Right cardiac atrium (tissue), 5 donors: ENCODE results near the gene EXOC2. TPM values are rescaled to one million over a fixed set of nuclear protein-coding genes. Genes with fewer than 3 reads are reported as not detected.
"Not testable (repeated sequence)": the region's sequence is repeated elsewhere in the genome, so short reads cannot be mapped to it uniquely, and the experiment has no call there.

Experiments
- ATAC-seq, 2 donors: fragments of 200-7000 bp; cut with Tn5 transposase; one replicate each; pipeline versions ENCODE4 v1.8.0 to v1.9.1; 2020; ENCODE audit warnings: moderate library complexity in 2 of 2, mild to moderate bottlenecking in 1 of 2
- DNase-seq, 3 donors: peaks; one replicate each; pipeline ENCODE4 v3.0.0-alpha.2; 2020
- H3K27ac ChIP-seq: one replicate; pipeline ENCODE4 v1.5.1; 2013; ENCODE audit warnings: mild to moderate bottlenecking, low read length, control low read depth, moderate library complexity
- H3K27me3 ChIP-seq: one replicate; pipeline ENCODE4 v1.6.1; 2013; ENCODE audit not compliant: control insufficient read depth, insufficient read depth
- H3K4me1 ChIP-seq: one replicate; pipeline ENCODE4 v1.6.1; 2013; ENCODE audit warnings: low read length; ENCODE audit not compliant: control insufficient read depth, insufficient read depth
- H3K4me3 ChIP-seq: one replicate; pipeline ENCODE4 v1.5.1; 2013; ENCODE audit warnings: low read length, control low read depth
- H3K9me3 ChIP-seq: one replicate; pipeline ENCODE4 v1.6.1; 2013; ENCODE audit warnings: low read length; ENCODE audit not compliant: control insufficient read depth
- WGBS: extraction: QIAGEN DNeasy Blood & Tissue Kit; methylation state at CpG from one replicate; pipeline ENCODE4 v1.1.7; 2013; 5-methylcytosine and 5-hydroxymethylcytosine counted together
- intact Hi-C, 4 donors: fragments of 100-400 bp; cut with DNase I; formaldehyde crosslinking; loops; one replicate each; pipeline versions ENCODE4 v1.11.0 to v1.14.0; 2022 to 2023
- polyA plus RNA-seq: library from polyadenylated mRNA; stranded (reverse); fragments of 200-250 nt; gene quantifications from one replicate; pipeline ENCODE4 v1.2.3, GENCODE V29; 2013
- total RNA-seq, 4 donors: library from RNA; stranded (reverse); fragmentation: NEBNext Ultra II Directional; extraction: Animal tissue kit (Norgen Biotek cat#: 25700); gene quantifications; one replicate each; pipeline ENCODE4 v1.2.1, GENCODE V29; 2021
- donor health status: healthy with polysubstance abuse.
- donor health status: DM: no; HTN: yes; CAD: no.
- donor health status: DM: no; HTN: no; CAD: no.
- donor health status: DM: no; HTN: yes; CAD: no; lungs with severe emphysema.
- donor health status: DM: yes; HTN: yes; CAD: no.

The EXOC2 gene
- total and polyA plus RNA-seq, 5 donors, result 7.9 to 17.9 (median 14.3) TPM

DNA sequence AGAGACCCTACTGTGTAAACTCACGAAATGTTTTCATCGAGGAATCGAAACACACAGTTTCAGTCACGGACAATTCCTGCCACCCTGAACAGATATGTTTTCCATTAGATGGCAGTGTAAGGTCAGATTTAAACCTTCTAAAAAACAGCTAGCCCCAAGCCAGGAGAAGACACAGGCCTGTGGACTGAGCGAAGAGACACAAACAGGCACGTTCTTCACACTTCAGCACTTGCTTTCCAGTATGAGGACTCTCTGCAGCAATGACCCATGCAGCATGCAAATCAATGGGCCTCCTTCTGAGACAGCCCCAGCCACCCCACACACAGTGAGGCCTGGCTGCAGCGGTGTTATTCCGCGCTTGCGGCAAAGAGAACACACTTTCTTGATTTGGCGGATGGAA lies 68.0 kb downstream of the EXOC2 start:
- ATAC-seq (peak in 1 of 2 donors; percentile 88), DNase-seq (peak in 1 of 3 donors; percentile 40)

DNA sequence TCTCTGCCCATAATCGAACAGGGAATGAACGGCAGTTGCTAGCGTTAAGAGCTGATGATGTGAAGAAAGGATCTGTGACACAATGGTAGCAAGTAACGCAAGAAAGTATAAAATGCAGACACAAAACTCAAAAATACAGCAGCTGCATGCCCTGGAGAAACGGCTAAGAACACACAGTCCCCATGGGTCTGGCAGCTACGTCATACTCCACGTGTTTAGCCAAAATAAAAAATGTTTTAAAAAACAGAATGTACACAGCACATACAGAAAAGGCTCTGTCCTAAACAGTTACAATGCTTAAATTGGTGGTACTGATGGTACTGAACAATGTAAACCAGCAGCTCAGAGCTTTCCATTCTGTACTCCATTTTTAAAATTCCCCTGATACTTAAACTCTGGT lies 70.5 kb downstream of the EXOC2 start:
- 81% methylated on average over 7 of the region's 7 CpGs for WGBS
- Histone ChIP-seq H3K27me3 (no peaks in the 10 kb centered on the region), H3K27ac (no peak overlapping the region), H3K4me1 (no peaks in the 10 kb centered on the region), H3K4me3 (no peak overlapping the region), H3K9me3 (no peaks in the 10 kb centered on the region)
- intact Hi-C loops, result no loop called here
- DNase-seq, result no peak
- ATAC-seq, result no peak

More for the DNA sequence above, 68.0 kb downstream of the EXOC2 start:
- Histone ChIP-seq H3K4me1 (no peaks in the 10 kb centered on the region), H3K27me3 (no peaks in the 10 kb centered on the region), H3K27ac (no peak overlapping the region), H3K9me3 (no peaks in the 10 kb centered on the region), H3K4me3 (no peak overlapping the region)
- WGBS, result 69% methylated on average over 11 of the region's 11 CpGs
- intact Hi-C loops, result no loop called here

DNA sequence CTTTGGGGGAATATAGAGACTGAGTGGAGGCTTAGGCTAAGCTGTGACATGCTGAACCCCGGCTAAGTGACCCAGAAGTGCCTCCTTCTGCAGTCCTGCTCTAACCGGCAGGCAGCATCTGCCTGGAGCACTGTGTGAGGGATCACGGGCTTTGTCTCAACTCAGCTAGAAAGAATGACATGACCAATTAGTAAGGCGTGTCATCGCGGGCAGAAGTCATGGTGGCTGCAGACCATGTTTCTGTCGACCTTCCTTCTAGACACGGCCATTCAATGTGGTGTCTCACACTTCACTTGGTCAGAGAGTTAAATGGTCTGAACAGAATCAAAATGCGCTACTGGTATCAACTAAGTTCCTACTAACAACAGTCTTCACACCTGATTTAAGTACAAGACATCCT lies 71.0 kb downstream of the EXOC2 start:
- intact Hi-C loops, result no loop called here
- Histone ChIP-seq H3K4me1 (no peaks in the 10 kb centered on the region), H3K27me3 (no peaks in the 10 kb centered on the region), H3K9me3 (no peaks in the 10 kb centered on the region), H3K27ac (no peak overlapping the region), H3K4me3 (no peak overlapping the region)
- ATAC-seq (no peak), DNase-seq (no peak)
- 95% methylated on average over 9 of the region's 9 CpGs for WGBS

DNA sequence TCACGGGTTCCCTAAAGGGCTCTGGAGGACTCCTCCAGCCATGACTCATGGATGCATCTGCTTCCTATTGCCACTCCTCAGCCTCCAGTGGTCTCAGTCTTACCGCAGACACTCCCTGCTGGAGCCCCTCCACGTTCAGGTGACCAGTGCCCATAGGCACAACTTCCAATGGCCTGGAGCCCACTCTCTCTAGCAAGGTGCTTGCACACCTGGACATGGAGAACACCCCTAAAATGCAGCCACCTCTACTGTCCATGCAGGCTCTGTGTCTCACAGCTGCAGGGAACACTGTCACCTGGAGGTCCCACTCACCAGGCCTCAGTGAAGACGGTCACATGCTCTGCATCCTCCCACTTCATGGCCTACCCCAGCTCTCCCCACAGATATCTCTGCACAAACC lies 72.0 kb downstream of the EXOC2 start:
- no peaks in the 10 kb centered on the region for H3K9me3 ChIP-seq
- ATAC-seq (no peak), DNase-seq (no peak)
- intact Hi-C loops, result no loop called here
- H3K4me3 ChIP-seq, result no peak overlapping the region
- no peaks in the 10 kb centered on the region for H3K4me1 ChIP-seq
- H3K27ac ChIP-seq, result no peak overlapping the region
- no peaks in the 10 kb centered on the region for H3K27me3 ChIP-seq
- 96% methylated on average over 4 of the region's 4 CpGs for WGBS

DNA sequence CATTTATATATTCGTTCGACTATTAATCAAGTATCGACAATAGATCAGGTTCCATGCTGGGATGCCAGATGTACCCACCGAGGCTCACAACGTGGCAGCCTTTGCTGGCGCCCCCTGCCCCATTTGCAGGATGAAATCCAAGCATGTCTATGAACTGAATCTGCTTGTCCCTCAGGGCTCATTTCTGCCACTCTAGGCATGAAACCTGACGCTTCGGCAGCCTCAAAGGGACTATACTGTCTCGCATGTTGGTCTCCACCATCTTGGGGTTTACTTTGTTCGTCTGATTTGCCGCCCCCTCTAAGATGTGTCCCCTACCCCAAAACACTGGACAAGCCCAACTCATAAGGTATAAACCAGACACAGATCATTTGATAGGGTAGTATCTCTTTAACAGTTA lies 72.8 kb downstream of the EXOC2 start:
- intact Hi-C loops, result no loop called here

DNA sequence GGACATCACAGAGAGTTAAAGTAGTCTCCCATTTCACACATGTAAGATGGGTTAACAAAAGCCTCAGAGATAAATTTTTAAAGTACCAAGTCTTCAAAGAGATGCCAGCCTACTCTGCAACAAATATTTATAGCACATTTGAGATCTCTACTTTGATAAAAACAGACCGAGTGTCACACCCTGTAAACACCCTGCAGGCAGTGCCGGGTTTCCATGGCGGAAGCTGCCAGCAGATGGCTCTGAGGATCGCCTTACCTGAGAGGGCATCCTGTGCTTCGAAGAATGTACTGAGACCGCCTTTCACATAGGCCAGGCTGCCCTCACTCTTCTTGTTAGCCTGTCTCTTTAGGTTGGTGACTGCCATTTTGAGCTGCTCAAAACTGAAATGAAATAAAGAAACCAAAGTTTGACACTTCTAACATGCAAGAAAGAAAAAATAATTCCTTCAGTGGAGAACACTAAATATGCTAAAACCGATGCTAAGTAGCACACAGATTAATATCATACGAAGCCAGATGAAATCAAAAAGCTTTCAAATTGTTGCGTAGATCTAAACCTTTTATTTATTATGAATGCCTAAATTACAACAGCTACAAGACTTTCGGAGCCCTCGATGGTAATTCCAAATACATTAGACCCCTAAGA lies 75.4 kb downstream of the EXOC2 start:
- DNase-seq (no peak), ATAC-seq (no peak)
- H3K27ac ChIP-seq, result no peak overlapping the region
- intact Hi-C loops, result no loop called here
- H3K9me3 ChIP-seq, result no peaks in the 10 kb centered on the region
- H3K4me3 ChIP-seq, result no peak overlapping the region
- H3K4me1 ChIP-seq, result peaks cover 2% of the 10 kb centered on the region
- WGBS, result 93% methylated on average over 11 of the region's 11 CpGs
- no peaks in the 10 kb centered on the region for H3K27me3 ChIP-seq

More for the DNA sequence above, 72.8 kb downstream of the EXOC2 start:
- DNase-seq (no peak), ATAC-seq (no peak)
- no peaks in the 10 kb centered on the region for H3K4me1 ChIP-seq
- no peaks in the 10 kb centered on the region for H3K27me3 ChIP-seq
- WGBS, result 96% methylated on average over 11 of the region's 11 CpGs
- no peaks in the 10 kb centered on the region for H3K9me3 ChIP-seq
- H3K4me3 ChIP-seq, result no peak overlapping the region
- no peak overlapping the region for H3K27ac ChIP-seq

DNA sequence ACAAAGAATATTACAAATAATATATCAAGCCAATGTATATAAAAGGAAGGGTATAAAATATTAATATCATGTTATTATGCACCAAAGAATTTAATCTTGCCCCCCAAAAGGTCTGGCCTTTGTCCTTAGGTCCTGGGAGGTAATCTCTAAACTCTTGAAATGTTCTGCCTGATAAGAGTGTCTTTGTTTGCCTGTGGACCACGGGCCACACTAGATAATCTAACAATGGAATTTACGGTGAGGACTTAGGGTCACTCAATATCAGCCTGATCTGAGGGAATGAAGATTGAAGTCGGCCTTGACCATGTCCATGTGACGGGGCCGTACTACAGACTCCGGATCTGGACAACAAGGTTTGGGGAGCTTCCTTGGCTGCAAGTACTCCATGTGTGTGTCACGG lies 79.0 kb downstream of the EXOC2 start:
- intact Hi-C loops, result no loop called here
- ATAC-seq (no peak), DNase-seq (no peak)
- Histone ChIP-seq H3K9me3 (no peaks in the 10 kb centered on the region), H3K4me3 (no peak overlapping the region), H3K4me1 (peaks cover 2% of the 10 kb centered on the region), H3K27me3 (no peaks in the 10 kb centered on the region), H3K27ac (no peak overlapping the region)
- 75% methylated on average over 7 of the region's 7 CpGs for WGBS

DNA sequence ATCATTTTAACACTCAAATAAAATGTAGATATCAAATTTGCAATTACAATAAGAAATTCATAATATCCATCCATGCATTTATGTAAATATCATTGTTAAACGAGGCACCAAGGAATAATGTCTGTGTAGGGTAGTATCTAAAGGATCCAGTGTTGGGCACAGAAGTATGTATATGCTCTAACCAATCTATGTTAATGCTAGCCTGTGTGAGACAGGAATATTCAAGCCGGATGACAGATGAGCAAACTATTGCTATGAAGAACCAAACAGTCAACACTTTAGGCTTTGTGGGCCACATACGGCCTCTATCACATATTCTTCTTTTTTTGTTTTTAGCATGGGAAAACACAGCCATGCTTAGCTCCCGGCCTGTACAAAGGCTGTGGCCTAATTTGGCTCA lies 81.0 kb downstream of the EXOC2 start:
- Histone ChIP-seq H3K27me3 (no peaks in the 10 kb centered on the region), H3K27ac (no peak overlapping the region), H3K9me3 (no peaks in the 10 kb centered on the region), H3K4me1 (peaks cover 2% of the 10 kb centered on the region), H3K4me3 (no peak overlapping the region)
- intact Hi-C loops, result no loop called here
- WGBS, result 59% methylated on average over 4 of the region's 4 CpGs
- DNase-seq (no peak), ATAC-seq (no peak)

DNA sequence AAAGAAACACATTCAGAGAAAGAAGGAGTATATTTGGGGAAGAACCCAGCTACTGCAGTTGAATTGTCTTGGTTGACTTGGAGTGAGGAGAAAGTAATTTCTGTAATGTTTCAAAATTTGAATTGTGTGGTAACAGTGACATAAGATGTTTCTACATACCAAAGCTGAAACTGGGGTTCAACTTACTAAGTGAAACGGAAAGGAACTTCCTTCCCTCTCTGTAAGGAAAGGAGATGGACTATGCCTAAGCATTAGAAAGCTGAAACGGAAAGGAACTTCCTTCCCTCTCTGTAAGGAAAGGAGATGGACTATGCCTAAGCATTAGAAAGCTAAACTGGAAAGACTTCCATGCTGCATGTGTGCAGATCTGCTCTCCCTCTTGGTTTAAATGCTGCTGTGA lies 82.1 kb downstream of the EXOC2 start:
- intact Hi-C loops, result no loop called here
- no peaks in the 10 kb centered on the region for H3K9me3 ChIP-seq
- ATAC-seq, result no peak
- H3K27me3 ChIP-seq, result no peaks in the 10 kb centered on the region
- no peak overlapping the region for H3K27ac ChIP-seq
- H3K4me1 ChIP-seq, result peaks cover 2% of the 10 kb centered on the region
- WGBS, result 48% methylated on average over 2 of the region's 2 CpGs
- DNase-seq, result no peak
- no peak overlapping the region for H3K4me3 ChIP-seq

DNA sequence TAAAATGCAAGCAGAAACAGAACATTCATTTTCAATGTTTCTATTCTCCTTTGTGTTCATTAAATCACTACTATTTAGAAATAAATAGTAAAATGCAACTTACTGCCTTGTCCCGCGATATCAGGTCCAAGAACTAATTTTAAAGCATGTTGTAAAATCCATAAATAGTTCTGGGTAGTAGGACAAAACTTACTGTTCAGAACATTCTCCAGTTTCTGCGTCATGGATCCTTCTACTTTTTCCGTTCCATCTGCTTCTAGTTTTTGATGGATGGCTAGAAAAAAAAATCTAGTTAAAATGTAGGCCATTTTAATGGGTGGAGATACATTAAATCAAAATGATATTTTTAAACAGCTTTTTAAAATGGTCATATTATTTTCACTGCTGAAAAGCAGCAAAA lies 83.0 kb downstream of the EXOC2 start:
- WGBS, result 97% methylated on average over 4 of the region's 4 CpGs
- ATAC-seq (no peak), DNase-seq (no peak)
- H3K4me3 ChIP-seq, result no peak overlapping the region
- H3K27ac ChIP-seq, result no peak overlapping the region
- intact Hi-C loops, result no loop called here
- H3K4me1 ChIP-seq, result peaks cover 2% of the 10 kb centered on the region
- no peaks in the 10 kb centered on the region for H3K9me3 ChIP-seq
- H3K27me3 ChIP-seq, result no peaks in the 10 kb centered on the region

DNA sequence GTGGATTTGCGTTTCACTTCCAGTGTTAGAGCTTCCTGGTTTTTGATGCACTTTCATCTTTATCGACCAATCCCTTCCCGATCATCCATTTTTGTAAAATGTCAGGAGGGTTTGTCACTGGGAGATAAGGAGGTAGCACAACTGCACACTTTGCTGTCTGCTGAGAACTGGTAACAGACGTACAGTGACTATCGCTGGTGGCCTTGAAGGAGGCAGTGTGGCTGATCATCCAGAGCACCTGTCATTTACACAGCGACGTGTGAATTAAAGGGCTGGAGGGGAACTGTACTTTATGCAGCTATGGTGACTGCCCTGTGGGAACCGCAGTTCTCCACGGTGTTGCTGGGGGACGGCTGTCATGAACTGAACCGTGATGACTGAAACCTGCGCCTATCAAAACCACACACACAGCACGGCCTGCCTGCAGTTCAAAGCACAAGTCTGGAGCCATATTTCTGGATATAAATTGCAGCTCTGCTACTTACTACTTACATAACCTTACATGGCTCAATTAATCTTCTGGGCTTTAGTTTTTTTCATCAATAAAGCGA lies 86.0 kb downstream of the EXOC2 start:
- 90% methylated on average over 14 of the region's 14 CpGs for WGBS

DNA sequence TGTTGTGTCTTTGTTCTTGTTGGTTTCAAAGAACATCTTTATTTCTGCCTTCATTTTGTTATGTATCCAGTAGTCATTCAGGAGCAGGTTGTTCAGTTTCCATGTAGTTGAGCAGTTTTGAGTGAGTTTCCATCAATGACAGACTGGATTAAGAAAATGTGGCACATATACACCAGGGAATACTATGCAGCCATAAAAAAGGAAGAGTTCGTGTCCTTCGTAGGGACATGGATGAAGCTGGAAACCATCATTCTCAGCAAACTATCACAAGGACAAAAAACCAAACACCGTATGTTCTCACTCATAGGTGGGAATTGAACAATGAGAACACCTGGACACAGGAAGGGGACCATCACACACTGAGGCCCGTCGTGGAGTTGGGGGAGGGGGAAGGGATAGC lies 87.0 kb downstream of the EXOC2 start:
- ATAC-seq, H3K4me1 ChIP-seq, H3K27ac ChIP-seq, H3K9me3 ChIP-seq, H3K27me3 ChIP-seq, intact Hi-C loops, DNase-seq, H3K4me3 ChIP-seq: not testable (repeated sequence)
- WGBS, result 94% methylated on average over 5 of the region's 5 CpGs

More for the DNA sequence above, 86.0 kb downstream of the EXOC2 start:
- ATAC-seq, result no peak
- DNase-seq, result no peak
- Histone ChIP-seq H3K4me1 (no peaks in the 10 kb centered on the region), H3K27me3 (no peaks in the 10 kb centered on the region), H3K4me3 (no peak overlapping the region), H3K27ac (no peak overlapping the region), H3K9me3 (no peaks in the 10 kb centered on the region)
- intact Hi-C loops, result no loop called here
